Measurements from ENCODE around the gene TARBP1.
"Not testable (repeated sequence)": the region's sequence is repeated elsewhere in the genome, so short reads cannot be mapped to it uniquely, and the experiment has no call there.

The TARBP1 gene

GRCh38 chr1:234402939-234403338 lies 76.0 kb downstream of the TARBP1 start:
- Mint-ChIP-seq H3K27ac (no peak overlapping the region), H3K27me3 (ENCODE audit: low read depth) (no peaks in the 10 kb centered on the region), H3K4me1 (no peaks in the 10 kb centered on the region), H3K36me3 (ENCODE audit: low read depth) (peaks cover 16% of the 10 kb centered on the region), H3K9me3 (no peaks in the 10 kb centered on the region), H3K4me3 (no peak overlapping the region)
- no peak for TF ChIP-seq CTCF (IDR thresholded peaks at IDR 0.05; ENCODE audit: unreplicated experiment in 3 of 3)

- no peak overlapping the region for H3K27ac Mint-ChIP-seq
- H3K4me3 Mint-ChIP-seq, result no peak overlapping the region
- no peaks in the 10 kb centered on the region for H3K27me3 Mint-ChIP-seq (ENCODE audit: low read depth)
- peaks cover 19% of the 10 kb centered on the region for H3K36me3 Mint-ChIP-seq (ENCODE audit: low read depth)
- no peaks in the 10 kb centered on the region for H3K4me1 Mint-ChIP-seq
- H3K9me3 Mint-ChIP-seq, result no peaks in the 10 kb centered on the region
- TF ChIP-seq CTCF (IDR thresholded peaks at IDR 0.05; ENCODE audit: unreplicated experiment in 3 of 3), result no peak
Observed at GRCh38 chr1:234401658-234402057, 77.3 kb downstream of the TARBP1 start.

- no peaks in the 10 kb centered on the region for H3K4me1 Mint-ChIP-seq
- no peaks in the 10 kb centered on the region for H3K9me3 Mint-ChIP-seq
- H3K27me3 Mint-ChIP-seq (ENCODE audit: low read depth), result no peaks in the 10 kb centered on the region
- H3K4me3 Mint-ChIP-seq, result no peak overlapping the region
- no peak overlapping the region for H3K27ac Mint-ChIP-seq
- no peak for TF ChIP-seq CTCF (IDR thresholded peaks at IDR 0.05; ENCODE audit: unreplicated experiment in 3 of 3)
- H3K36me3 Mint-ChIP-seq (ENCODE audit: low read depth), result peaks cover 15% of the 10 kb centered on the region
Observed at GRCh38 chr1:234400773-234401172, 78.2 kb downstream of the TARBP1 start.

GRCh38 chr1:234399515-234399914 lies 79.5 kb downstream of the TARBP1 start:
- peaks cover 20% of the 10 kb centered on the region for H3K36me3 Mint-ChIP-seq (ENCODE audit: low read depth)
- not testable (repeated sequence) for H3K9me3 Mint-ChIP-seq; H3K27me3 Mint-ChIP-seq (ENCODE audit: low read depth); H3K4me3 Mint-ChIP-seq; H3K27ac Mint-ChIP-seq; H3K4me1 Mint-ChIP-seq

- no peaks in the 10 kb centered on the region for H3K27me3 Mint-ChIP-seq (ENCODE audit: low read depth)
- peaks cover 20% of the 10 kb centered on the region for H3K36me3 Mint-ChIP-seq (ENCODE audit: low read depth)
- TF ChIP-seq CTCF (IDR thresholded peaks at IDR 0.05; ENCODE audit: unreplicated experiment in 3 of 3), result no peak
- no peak overlapping the region for H3K4me3 Mint-ChIP-seq
- no peaks in the 10 kb centered on the region for H3K4me1 Mint-ChIP-seq
- no peaks in the 10 kb centered on the region for H3K9me3 Mint-ChIP-seq
- no peak overlapping the region for H3K27ac Mint-ChIP-seq
Observed at GRCh38 chr1:234398849-234399381, 80.1 kb downstream of the TARBP1 start.

- peaks cover 14% of the 10 kb centered on the region for H3K36me3 Mint-ChIP-seq (ENCODE audit: low read depth)
- no peak overlapping the region for H3K4me3 Mint-ChIP-seq
- no peaks in the 10 kb centered on the region for H3K9me3 Mint-ChIP-seq
- H3K4me1 Mint-ChIP-seq, result no peaks in the 10 kb centered on the region
- H3K27me3 Mint-ChIP-seq (ENCODE audit: low read depth), result no peaks in the 10 kb centered on the region
- no peak overlapping the region for H3K27ac Mint-ChIP-seq
- TF ChIP-seq CTCF (IDR thresholded peaks at IDR 0.05; ENCODE audit: unreplicated experiment in 3 of 3), result no peak
Observed at GRCh38 chr1:234397732-234398131, 81.2 kb downstream of the TARBP1 start.

Data from nephron (organoid).